Breast epithelium (tissue), 3 donors: ENCODE results near the gene LDLRAD4.

Experiments used
- CTCF ChIP-seq, 3 donors: fragments of 450-650 bp; IDR thresholded peaks; one replicate each; pipeline ENCODE4 v1.5.1; 2016 to 2017; ENCODE audit warnings: antibody characterized with exemption in 3 of 3, mild to moderate bottlenecking in 3 of 3, moderate library complexity in 3 of 3
- POLR2A ChIP-seq: fragments of 450-650 bp; IDR thresholded peaks from one replicate; pipeline ENCODE4 v1.6.1; 2016; ENCODE audit warnings: antibody characterized with exemption, mild to moderate bottlenecking, moderate library complexity
- POLR2AphosphoS5 ChIP-seq, 3 donors: sonication (generic); formaldehyde crosslinking; IDR thresholded peaks; one replicate each; pipeline ENCODE4 v1.6.1; 2017; ENCODE audit warnings: antibody characterized with exemption in 3 of 3

- TF ChIP-seq CTCF (IDR thresholded peaks at IDR 0.05) (no peak), POLR2A (no peak), POLR2AphosphoS5 (IDR thresholded peaks at IDR 0.05) (no peak)
These were observed 365.3 kb downstream of the LDLRAD4 start for GRCh38 chr18:13583576-13584550.
